HepG2 (cell line): ENCODE results near the gene NSF.

ENCODE experiments used
- CHD4 ChIP-seq: fragments of 200-600 bp; sonication (generic); IDR thresholded peaks from 2 replicates; pipeline ENCODE4 v1.7.0; 2017; ENCODE audit warnings: mild to moderate bottlenecking, low read length, borderline replicate concordance
- FOXO4 ChIP-seq: sonication (generic); formaldehyde crosslinking; conservative IDR thresholded peaks from 2 replicates; pipeline ENCODE4 v1.8.1; 2023; ENCODE audit warnings: missing genetic modification reagents
- GABPB1 ChIP-seq: IDR thresholded peaks from 2 replicates; pipeline ENCODE4 v1.6.1; 2016; ENCODE audit warnings: mild to moderate bottlenecking, missing genetic modification reagents, moderate library complexity, missing compliant biosample characterization
- HNRNPK ChIP-seq: fragments of 200-400 bp; formaldehyde crosslinking; IDR thresholded peaks from 2 replicates; pipeline ENCODE4 v1.6.1; 2018; ENCODE audit warnings: low read length, low read depth, moderate library complexity, mild to moderate bottlenecking; ENCODE audit not compliant: poor library complexity, severe bottlenecking
- KLF6 ChIP-seq: IDR thresholded peaks from 2 replicates; pipeline ENCODE4 v1.8.0; 2016; ENCODE audit warnings: missing biosample characterization, missing genetic modification reagents
- NPAS2 ChIP-seq: sonication (generic); formaldehyde crosslinking; IDR thresholded peaks from 2 replicates; pipeline ENCODE4 v1.8.0; 2022; ENCODE audit warnings: mild to moderate bottlenecking, missing genetic modification reagents, borderline replicate concordance
- SRSF4 ChIP-seq: fragments of 200-400 bp; formaldehyde crosslinking; IDR thresholded peaks from one replicate; pipeline ENCODE4 v1.6.1; 2018; ENCODE audit warnings: mild to moderate bottlenecking, low read depth, low read length, moderate library complexity; ENCODE audit not compliant: poor library complexity, severe bottlenecking
- TAF1 ChIP-seq: sonication (generic); formaldehyde crosslinking; IDR thresholded peaks from 2 replicates; pipeline ENCODE4 v1.4.0; 2020; ENCODE audit warnings: missing genetic modification reagents
- U2AF2 ChIP-seq: fragments of 200-400 bp; formaldehyde crosslinking; IDR thresholded peaks from 2 replicates; pipeline ENCODE4 v1.6.1; 2017; ENCODE audit warnings: low read depth, mild to moderate bottlenecking, low read length
- ZBTB25 ChIP-seq: IDR thresholded peaks from 2 replicates; pipeline ENCODE4 v1.6.1; 2018; ENCODE audit warnings: missing genetic modification reagents
- ZNF18 ChIP-seq: sonication (generic); formaldehyde crosslinking; IDR thresholded peaks from 2 replicates; pipeline ENCODE4 v1.8.0; 2022; ENCODE audit warnings: mild to moderate bottlenecking, missing genetic modification reagents; ENCODE audit not compliant: insufficient replicate concordance
- ZNF549 ChIP-seq: sonication (generic); formaldehyde crosslinking; IDR thresholded peaks from 2 replicates; pipeline ENCODE4 v1.5.0; 2020; ENCODE audit warnings: missing genetic modification reagents

- TF ChIP-seq ZNF18 (CRISPR knock-in tag) (no peak), NPAS2 (CRISPR knock-in tag) (no peak), FOXO4 (CRISPR knock-in tag) (no peak), HNRNPK (no peak), ZNF549 (no peak), TAF1 (CRISPR knock-in tag) (no peak), U2AF2 (no peak), SRSF4 (no peak), GABPB1 (CRISPR knock-in tag) (no peak), ZBTB25 (CRISPR knock-in tag) (no peak), KLF6 (no peak), CHD4 (no peak)
These were observed 137.3 kb downstream of the NSF start for GRCh38 chr17:46727572-46728348.
